Left kidney (tissue), 8 donors: ENCODE measurements around the gene MYOF. TPM values are rescaled to one million over a fixed set of nuclear protein-coding genes. Genes with fewer than 3 reads are reported as not detected.

Experiments
- DNase-seq: peaks from one replicate; pipeline ENCODE4 v3.0.0-alpha.2; 2013
- long read RNA-seq, 8 donors: transcript quantifications; one replicate each; lab custom pipeline, GENCODE V29; 2026
- polyA plus RNA-seq: library from polyadenylated mRNA; unstranded; fragments of 120-200 nt; gene quantifications from one replicate; pipeline ENCODE4 v1.2.1, GENCODE V29; 2013; ENCODE audit not compliant: insufficient read length

Gene MYOF
- polyA plus RNA-seq: 29.2 TPM
- long read RNA-seq, donor 1, partial matches to known transcripts: 0 of 1 reads
- long read RNA-seq, donor 1, other reads (novel, unspliced or antisense): 0 of 1 reads
- long read RNA-seq, donor 2, partial matches to known transcripts: 0 of 2 reads
- long read RNA-seq, donor 2, other reads (novel, unspliced or antisense): 0 of 2 reads
- long read RNA-seq, donor 3, partial matches to known transcripts: 6 of 7 reads
- long read RNA-seq, donor 3, other reads (novel, unspliced or antisense): 0 of 7 reads
- long read RNA-seq, donor 4: 0 reads
- long read RNA-seq, donor 5, partial matches to known transcripts: 0 of 1 reads
- long read RNA-seq, donor 5, other reads (novel, unspliced or antisense): 0 of 1 reads
- long read RNA-seq, donor 6: 0 reads
- long read RNA-seq, donor 7, partial matches to known transcripts: 0 of 1 reads
- long read RNA-seq, donor 7, other reads (novel, unspliced or antisense): 0 of 1 reads
- long read RNA-seq, donor 8: 0 reads

- peak; percentile 86 for DNase-seq
These were observed at the start of gene MYOF for GRCh38 chr10:93482145-93482834. TSS of gene MYOF (minus strand) at chr10:93482334. CDS start at chr10:93482194, 140 bp downstream.

DNA sequence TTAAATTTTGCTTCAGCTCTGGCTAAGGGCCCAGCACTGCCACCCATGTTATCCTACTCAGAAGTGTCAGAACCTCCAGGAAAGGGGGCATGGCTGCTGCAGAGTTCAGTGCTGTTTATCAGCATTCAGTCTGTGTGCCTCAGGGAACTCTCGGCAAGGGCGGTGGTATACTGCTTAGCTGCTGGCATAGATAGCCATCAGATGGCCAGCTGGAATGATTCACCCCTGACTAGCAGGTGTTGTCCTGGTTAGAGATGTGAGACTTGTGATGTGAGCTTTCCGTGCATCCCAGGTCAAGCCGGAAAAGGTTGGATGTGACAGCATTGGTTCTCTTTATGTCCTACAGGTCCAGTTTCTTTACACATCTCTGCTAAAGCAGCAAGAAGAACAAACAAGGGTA is 36.4 kb upstream of the MYOF start:
- DNase-seq: no peak

DNA sequence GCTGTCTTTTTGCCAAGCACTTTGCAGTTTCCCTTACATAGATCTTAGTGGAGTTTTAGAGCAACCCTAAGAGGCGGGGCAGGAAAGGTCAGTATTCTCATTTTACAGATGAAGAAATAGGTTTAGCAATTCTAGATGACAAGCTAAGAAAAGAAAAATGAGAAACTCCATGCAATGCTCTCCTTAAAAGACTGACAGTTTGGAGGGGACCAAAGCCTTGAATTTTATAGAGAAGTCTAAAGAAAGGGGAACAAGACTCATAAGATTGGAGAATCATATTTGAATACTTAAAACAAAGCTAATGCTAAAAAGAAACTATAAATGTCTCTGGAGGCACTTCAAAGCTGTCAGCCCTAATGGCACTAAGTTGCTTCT is 33.9 kb upstream of the MYOF start:
- no peak for DNase-seq

- DNase-seq: no peak
These were observed 33.2 kb upstream of the MYOF start for GRCh38 chr10:93515071-93516005.

GRCh38 chr10:93514521-93514920 is 32.4 kb upstream of the MYOF start:
- DNase-seq: no peak

GRCh38 chr10:93513091-93513490 is 31.0 kb upstream of the MYOF start:
- no peak for DNase-seq

DNA sequence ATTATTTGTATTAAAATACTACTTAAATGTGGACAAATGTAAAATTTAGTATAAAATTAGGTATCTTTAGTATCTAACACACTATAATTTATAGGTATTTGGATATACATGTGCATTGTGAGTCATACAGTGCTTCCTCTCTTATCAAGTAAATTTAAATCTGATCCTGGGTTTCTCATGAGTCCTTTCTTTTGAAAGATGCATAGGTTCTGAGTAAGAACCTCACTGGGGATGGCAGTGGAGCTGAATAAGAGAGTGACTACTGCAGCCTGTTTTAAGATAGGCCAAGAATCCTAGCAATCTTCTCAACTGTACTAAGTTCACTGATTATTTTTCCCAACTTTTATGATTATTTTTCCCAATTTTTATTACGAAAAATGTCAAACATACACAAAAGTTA is 30.4 kb upstream of the MYOF start:
- no peak for DNase-seq

DNA sequence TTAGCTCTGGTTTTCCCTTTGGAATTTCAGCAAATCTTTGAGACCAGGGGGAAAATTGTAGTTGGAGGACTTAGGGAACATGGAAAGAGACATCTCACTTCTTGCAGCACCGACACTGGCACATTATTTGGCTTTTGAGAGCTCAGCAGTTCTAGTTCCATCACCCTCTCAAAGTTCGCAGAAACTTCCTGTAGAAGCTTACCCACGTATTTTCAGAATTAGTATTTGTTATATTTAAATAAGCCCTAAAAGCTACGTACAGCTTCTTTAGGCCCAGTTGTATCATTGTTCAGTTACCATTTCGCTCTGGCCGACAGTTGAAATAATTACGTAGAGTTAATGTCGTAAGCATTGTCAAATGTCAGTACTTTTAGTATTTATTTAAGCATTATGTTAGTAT is 27.7 kb upstream of the MYOF start:
- no peak for DNase-seq

GRCh38 chr10:93505075-93505474 is 22.9 kb upstream of the MYOF start:
- no peak for DNase-seq

DNA sequence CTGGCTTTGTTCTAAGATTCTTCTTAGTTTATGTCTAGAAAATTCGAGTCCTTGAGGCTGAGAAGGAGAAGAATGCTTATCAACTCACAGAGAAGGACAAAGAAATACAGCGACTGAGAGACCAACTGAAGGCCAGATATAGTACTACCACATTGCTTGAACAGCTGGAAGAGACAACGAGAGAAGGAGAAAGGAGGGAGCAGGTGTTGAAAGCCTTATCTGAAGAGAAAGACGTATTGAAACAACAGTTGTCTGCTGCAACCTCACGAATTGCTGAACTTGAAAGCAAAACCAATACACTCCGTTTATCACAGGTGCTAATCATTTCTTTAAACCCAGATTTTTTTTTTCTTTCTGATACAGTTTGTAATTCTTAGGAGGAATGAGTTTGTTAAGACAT is 20.9 kb upstream of the MYOF start:
- no peak for DNase-seq

DNA sequence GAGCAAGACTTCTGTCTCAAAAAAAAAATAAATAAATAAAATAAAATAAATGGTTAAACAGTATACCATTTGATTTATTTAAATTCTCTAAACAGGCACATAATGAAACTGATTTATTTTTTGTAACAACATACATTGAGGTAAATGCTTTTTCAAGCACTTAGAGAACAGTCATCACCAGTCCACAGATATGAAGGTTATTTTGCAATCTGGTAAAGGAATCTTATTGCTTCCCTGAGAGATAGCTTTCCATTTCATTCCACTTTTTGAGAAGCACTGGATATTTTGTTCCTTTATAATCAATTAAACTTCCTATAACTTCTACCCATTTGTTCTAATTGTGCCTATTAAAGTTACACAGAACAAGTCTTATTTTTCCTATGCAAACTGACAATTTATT is 19.5 kb upstream of the MYOF start:
- DNase-seq: no peak

DNA sequence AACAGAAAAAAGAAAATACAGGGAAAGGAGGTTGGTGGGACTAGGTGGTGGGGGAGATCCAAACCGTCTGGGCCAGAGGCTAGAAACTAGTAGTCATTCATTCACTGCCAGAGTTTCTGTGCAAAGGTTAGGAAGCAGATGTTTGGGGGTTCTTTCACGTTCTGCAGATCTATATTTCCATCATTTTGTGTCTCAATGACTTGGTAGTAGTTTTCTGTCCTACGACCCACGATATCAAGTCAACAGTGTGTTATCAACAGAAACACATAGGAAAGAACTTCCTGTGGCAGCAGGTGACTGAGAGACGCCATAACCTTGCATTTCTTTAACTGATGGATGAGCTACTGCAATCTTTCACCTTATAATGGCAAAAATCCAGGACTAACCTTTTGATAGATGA is 16.0 kb upstream of the MYOF start:
- DNase-seq: no peak

GRCh38 chr10:93496322-93497041 is 14.3 kb upstream of the MYOF start, which contains the start of gene CEP55:
TSS of gene CEP55 (plus strand) at chr10:93496612. CDS start at chr10:93500052, 3,440 bp downstream.
- DNase-seq: peak; percentile 93

GRCh38 chr10:93495654-93496321 is 13.7 kb upstream of the MYOF start:
- no peak for DNase-seq

- no peak for DNase-seq
These were observed 12.4 kb upstream of the MYOF start for GRCh38 chr10:93494494-93494893.

DNA sequence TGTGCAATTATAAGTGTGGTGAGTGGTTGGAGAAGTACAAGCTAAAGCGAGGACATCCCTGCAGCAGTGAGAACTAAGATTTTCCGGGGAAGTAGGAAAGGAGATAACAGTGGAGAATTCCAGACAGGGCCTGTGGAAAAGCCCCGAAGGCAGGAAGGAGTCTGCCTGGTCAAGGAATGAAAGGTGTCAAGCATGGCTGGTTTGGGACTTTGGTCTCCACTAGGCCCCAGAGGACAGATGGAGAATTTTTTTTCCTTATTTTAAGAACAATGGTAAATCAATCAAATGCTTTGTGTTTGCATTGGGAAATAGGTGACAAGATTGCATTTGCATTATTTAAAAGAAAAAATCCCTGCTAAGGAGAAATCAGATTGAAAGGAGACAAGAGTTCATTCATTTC is 11.0 kb upstream of the MYOF start:
- DNase-seq: no peak

GRCh38 chr10:93491602-93492121 is 9.5 kb upstream of the MYOF start:
- no peak for DNase-seq

DNA sequence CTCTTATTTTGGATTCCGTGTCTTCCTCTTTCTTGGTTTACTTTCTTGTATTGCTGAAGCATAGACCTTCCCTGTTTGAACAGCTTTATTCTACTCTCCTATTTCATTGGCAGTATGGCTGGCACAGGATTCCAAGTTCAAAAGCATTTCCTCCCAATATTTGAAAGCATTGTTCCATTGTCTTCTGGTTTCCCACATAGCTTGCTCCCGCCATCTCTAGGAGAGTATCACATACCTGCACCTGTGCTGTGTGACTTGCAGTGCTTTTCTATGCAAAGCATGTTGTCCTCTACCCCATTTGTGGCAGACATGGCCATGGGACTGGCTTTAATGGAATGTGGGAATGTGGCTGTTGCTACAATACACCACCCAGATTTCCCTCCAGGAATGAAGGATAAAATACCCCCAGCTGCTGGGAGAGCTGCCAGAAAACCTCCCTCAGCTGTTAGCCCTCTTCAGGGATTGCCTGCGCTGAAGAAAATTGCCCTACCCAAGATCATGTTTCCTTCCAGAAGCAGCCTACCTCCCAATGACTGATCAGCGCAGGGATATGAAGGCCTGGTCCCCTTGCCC is 6.9 kb upstream of the MYOF start:
- no peak for DNase-seq

- DNase-seq: no peak
These were observed 3.6 kb upstream of the MYOF start for GRCh38 chr10:93485690-93486089.

GRCh38 chr10:93481637-93482144 is 443 bp downstream of the MYOF start:
- no peak for DNase-seq
